ENCODE measurements around the gene RAB11FIP3.
"Not testable (repeated sequence)": the region's sequence is repeated elsewhere in the genome, so short reads cannot be mapped to it uniquely, and the experiment has no call there.

RAB11FIP3 gene

DNA sequence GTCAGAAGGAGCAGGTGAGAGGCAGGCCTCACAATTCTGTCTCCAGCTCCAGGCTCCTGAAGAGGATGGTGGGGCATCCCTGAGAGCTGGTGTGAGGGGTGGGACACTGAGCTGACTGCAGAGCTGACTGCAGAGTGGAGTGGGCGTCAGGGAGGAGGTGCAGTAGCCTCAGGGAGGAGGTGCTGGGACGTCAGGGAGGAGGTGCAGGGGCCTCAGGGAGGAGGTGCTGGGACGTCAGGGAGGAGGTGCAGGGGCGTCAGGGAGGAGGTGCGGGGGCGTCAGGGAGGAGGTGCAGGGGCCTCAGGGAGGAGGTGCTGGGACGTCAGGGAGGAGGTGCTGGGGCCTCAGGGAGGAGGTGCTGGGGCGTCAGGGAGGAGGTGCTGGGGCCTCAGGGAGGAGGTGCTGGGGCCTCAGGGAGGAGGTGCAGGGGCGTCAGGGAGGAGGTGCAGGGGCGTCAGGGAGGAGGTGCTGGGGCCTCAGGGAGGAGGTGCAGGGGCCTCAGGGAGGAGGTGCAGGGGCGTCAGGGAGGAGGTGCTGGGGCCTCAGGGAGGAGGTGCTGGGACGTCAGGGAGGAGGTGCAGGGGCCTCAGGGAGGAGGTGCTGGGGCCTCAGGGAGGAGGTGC lies 41.9 kb downstream of the RAB11FIP3 start:
- not testable (repeated sequence) for DNase-seq

GRCh38 chr16:468068-468821 lies 42.8 kb downstream of the RAB11FIP3 start:
- DNase-seq: no peak

GRCh38 chr16:469459-469858 lies 44.0 kb downstream of the RAB11FIP3 start:
- not testable (repeated sequence) for DNase-seq

DNA sequence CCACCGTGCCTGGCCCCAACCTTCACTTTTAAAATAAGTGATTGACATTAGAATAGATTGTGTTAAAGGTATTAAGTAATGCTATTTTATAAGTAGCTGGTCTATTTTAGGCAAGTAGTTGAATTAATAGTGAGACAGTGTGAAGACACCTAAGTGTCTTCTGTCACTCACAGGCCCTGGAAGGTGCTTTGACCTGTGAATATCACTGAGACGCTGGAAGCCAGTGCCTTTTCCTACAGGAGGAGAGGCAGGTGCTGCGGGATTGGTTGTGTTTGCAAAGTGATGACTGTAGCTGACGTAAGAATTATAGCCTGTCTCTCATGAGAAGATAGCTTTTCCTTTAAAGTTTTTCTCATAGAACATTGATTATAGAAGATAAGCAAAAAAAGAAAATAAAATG lies 45.0 kb downstream of the RAB11FIP3 start:
- no peak for DNase-seq

DNA sequence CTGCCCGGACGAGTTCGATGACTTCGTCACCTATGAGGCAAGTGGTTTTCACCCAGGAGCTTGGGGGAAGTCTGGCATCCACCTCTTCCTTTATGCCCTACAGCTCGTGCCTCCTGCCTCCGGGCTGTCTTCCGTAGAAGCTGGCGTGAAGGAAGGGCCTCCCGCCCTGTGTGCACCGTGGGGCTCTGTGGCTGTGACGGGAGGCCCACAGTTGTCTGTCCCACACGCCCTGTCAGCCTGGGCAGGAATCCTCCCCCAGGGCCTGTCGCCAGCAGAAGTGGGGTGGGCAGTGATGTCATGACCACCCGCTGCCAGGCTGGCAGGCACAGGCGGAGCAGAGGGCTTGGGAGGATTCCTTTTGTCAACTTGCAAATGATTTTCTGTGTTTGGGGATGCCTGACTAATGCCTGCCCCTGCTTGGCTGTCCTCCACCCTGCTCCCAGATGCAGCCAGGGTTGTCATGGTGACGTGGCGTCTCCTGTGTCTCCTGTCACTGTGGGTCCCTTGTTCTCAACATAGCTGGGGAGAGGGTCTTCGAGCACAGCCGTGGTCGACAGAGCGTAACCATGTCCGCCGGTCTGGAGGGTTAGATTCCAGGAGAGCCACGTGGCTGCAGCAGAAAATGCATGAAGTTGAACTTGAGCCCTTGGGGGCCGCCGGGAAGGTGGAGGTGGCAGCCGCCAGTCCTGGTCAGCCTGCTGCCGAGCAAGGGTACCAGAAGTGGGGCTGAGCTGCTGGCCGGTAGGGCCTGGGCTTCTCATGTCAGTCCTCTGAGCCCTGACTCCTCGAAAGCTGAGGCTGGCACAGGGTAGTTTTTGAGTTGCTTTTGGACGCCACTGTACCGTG lies 46.1 kb downstream of the RAB11FIP3 start:
- no peak for DNase-seq

DNA sequence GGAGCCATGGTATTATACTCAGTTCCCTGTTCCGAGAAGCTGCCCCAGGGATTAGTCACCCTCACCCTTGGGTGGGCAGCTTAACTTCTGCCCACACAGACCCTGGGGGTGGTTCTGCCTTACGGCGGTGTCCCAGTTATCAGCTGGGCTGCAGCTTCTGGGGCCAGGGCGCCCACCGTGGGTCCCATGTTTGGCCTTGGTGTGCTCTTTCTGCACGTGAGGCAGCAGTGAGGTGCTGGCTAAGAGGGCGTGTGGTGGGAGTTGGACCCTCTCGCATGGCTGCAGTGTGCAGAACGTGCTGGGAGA lies 46.7 kb downstream of the RAB11FIP3 start:
- DNase-seq: no peak

- DNase-seq: no peak
Measured at GRCh38 chr16:473046-474043, 47.9 kb downstream of the RAB11FIP3 start.

DNA sequence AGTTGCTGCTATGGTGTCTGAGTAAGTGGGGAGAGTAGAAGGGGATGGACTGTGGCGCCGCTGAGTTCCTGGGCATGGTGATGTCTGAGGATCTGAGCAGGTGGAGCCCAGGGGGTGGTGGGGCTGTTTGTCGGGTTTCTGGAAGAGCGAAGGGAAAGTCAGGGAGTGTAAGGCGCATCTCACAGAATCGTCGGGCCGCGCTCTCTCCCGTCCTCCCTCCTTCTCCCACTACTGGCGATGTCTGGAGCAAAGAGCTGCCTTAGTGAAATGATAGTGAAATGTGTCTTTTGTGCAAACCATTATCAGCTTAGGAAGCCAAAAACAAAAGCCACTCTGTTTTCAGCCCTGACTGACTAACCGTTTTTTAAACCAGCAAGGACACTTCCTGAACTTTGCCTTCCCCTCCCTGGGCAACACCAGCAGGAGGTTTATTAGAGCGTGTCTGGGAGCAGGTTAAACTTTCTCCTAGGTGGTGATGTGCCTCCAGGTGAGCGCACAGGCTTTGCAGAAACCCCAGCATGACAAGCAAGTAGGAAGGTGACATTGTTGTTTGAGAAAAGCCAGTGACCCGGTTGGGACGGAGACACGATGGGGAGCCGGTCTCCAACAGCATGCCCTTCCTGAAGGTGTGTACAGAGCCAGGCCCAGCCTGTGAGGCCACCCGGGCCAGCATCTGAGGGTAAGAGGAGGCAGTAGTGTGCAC lies 49.1 kb downstream of the RAB11FIP3 start:
- DNase-seq: no peak

DNA sequence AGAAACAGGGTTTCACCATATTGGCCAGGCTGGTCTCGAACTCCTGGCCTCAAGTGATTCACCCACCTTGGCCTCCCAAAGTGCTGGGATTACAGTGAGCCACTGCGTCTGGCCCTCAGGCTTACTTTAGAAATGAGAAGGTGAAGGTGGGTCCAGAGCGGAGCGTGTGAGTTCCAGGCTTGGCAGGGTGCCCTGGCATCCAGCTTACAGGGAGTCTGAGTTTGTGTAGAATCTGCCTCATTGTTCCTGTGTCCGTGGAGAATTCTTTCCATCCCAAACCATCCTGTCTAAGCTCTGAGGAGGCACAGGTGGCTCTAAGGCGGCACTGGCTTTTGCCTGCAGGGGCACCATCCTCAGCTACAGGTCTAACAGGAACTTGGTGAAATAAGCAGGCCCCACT lies 50.6 kb downstream of the RAB11FIP3 start:
- no peak for DNase-seq

DNA sequence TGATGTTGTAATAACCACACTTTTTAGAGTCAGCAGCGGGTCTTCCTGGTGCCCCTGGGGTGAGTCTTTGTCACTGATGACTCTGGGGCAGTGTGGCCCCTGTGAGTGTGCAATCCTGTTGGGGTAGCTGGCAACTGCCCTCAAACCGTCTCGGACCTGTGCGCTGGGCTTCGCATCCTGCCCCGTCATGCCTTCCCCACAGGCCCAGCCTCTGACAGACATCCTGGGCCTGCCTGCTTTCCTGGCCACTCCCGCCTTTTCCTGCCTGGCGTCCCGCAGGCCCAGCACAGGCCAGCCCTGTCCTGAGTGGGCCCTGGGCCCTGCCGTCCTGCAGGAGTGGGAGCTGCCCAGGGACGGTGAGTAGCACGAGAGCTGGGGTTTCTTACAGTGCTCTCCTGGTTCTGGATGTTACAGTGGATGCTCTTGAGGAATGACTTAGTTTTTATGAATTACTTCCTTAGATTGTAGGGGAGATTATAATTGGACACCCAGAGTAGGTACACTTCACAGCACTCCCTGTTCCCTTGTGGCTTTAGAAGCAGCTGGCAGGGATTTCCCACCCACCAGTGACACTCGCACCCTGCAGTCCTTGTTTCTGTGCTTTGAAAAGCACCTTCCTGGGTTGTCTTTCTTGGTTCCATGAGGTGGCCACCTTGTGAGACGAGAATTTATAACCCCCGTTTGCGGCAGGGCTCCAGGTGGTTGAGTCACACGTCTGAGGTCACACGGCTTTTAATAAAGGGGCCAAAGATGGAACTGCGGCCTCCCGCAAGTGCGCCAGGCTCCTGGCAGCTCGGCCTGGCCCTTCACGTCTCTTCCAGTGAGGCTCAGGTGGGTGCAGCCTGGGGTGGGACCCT lies 52.1 kb downstream of the RAB11FIP3 start:
- DNase-seq: no peak

GRCh38 chr16:478287-478686 lies 52.8 kb downstream of the RAB11FIP3 start:
- DNase-seq: not testable (repeated sequence)

- DNase-seq: no peak
Measured at GRCh38 chr16:482468-483185, 57.2 kb downstream of the RAB11FIP3 start.

- DNase-seq: no peak
Measured at GRCh38 chr16:483341-484075, 58.1 kb downstream of the RAB11FIP3 start.

DNA sequence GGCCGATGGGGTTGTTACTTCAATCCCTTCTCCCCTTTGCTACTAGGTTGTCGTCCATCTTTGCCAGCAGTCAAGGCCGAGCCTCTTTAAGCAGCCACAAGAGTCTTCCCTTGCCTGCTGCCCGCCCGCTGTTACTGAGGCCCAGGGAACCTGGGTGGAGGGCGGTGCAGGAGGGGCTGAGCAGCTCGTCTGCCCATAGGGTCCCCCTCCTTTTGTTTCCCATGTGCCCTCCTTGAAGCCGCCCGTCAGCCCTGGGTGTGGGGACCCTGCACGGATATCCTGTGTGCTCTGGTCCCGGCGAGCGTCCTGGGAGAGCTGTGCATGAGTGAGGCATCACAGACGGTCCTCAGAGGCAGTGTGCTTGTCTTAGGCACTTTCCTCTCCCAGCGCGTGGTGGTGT lies 64.2 kb downstream of the RAB11FIP3 start:
- DNase-seq: no peak

DNA sequence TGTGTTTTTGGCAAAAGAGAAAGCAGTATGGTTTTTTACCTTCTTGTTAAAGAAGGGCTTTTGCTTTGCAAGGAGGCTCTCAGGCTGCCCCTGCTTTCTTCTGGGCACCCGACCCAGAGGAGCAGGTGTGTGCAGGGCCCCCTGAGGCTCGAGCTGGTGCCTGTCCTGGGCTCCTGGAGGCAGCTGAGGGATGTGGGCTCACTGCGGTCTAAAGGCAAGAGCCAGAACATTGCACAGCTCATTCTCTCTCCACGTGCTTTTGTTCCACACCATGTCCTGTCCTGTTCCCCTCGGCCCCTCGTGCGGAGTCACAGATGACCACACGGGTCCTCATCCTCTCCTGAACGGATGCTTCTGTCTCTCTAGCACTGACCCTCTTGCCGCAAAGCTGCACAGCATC lies 65.3 kb downstream of the RAB11FIP3 start:
- no peak for DNase-seq

DNA sequence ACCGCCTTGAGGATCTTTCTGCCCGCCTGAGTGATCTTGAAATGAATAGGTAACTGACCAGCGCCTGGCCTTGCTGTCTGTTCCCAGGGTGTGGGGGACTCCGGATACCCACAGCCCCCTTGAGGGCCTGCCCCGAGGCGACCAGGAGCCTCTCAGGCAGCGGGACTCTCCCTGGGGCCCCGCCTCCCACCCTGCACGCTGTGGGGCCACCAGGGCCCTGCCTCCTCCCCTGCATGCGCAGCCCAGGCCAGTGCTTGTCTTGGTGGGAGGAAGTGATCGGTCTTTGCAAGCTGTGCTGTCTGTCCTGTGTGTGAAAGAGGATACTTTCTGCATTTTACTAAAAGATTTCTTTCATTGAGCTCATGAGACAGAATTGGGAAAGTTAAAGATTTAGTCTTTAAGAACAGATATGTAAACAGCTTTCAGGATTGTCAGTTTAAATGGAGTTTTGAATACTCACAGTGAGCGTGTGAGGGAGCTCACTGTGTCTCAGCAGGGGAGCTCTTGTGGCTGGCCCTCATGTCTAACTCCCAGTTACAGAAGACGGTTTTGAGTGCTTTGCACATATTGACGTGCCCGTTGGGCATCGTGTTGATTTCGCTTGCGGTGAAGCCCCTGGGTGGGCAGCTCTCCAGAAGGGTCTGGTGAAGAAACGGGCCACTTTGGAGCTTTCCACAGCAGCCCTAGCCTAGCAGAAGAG lies 65.9 kb downstream of the RAB11FIP3 start:
- DNase-seq: no peak

- DNase-seq: no peak
Measured at GRCh38 chr16:492211-492875, 66.9 kb downstream of the RAB11FIP3 start.

DNA sequence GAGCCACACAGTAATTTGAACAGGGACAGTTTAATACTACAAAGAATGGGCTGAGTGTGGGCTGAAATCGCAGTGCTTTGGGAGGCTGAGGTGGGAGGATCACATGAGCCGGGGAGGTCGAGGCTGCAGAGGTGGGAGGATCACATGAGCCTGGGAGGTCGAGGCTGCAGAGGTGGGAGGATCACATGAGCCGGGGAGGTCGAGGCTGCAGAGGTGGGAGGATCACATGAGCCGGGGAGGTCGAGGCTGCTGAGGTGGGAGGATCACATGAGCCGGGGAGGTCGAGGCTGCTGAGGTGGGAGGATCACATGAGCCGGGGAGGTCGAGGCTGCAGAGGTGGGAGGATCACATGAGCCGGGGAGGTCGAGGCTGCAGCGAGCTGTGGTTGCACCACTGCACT lies 69.2 kb downstream of the RAB11FIP3 start:
- DNase-seq: not testable (repeated sequence)
